ENCODE results near the gene PSD2. TPM values are rescaled to one million over a fixed set of nuclear protein-coding genes. Genes with fewer than 3 reads are reported as not detected.

The PSD2 gene
- polyA plus RNA-seq, 1 donor from 2014 or later = not detected

DNA sequence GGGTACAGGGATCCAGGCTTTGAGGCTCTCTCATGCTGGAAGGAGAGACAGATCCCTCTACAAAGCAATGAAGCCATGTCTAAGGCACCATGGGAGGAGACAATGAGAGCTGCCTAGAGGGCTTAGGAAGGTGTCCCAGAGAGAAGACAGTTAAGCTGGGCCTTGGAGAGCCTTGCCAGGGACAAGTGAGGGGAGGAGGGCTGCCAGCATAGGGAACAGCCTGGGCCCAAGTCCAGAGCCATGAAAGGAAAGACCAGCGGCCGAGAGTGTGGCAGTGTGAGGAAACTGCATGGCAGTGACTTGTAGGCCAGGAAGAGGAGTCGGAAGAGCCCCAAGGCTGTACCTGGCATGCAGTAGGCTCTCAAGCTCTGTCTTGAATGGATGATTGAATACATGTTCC, 88.5 kb downstream of the PSD2 start:
- peak overlapping the region in 1 of 4 donors; percentile 38 for H3K4me3 Mint-ChIP-seq
- H3K9me3 Mint-ChIP-seq = peaks cover 0 to 1% (median 0%) of the 10 kb centered on the region in 3 donors
- peaks cover 18% of the 10 kb centered on the region for H3K27me3 Mint-ChIP-seq
- peak overlapping the region in 1 of 3 donors; percentile 41 for H3K27ac Mint-ChIP-seq
- peaks cover 0 to 6% (median 4%) of the 10 kb centered on the region in 3 donors for H3K4me1 Mint-ChIP-seq
- no peaks in the 10 kb centered on the region for H3K36me3 Mint-ChIP-seq

DNA sequence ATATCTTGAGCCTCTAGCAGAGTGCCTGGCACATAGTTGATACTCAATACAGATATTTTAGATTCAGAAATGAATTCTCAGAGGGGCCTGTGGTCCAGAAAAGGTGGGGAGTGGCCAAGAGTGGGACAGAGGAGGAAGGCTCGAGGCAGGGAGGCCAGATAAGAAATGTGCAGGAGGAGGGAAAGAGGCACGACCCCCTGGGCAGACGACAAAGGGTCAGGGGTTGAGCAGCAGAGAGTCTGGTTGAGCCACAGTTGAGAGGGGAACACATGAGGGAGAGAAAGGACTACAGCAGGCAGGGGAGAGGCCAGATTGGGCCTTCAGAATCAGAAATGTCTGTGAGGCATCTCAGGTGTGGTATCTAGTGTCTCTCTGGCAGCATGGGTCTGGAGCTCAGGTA, 89.1 kb downstream of the PSD2 start:
- peaks cover 19% of the 10 kb centered on the region for H3K27me3 Mint-ChIP-seq
- no peak overlapping the region for H3K4me3 Mint-ChIP-seq
- H3K4me1 Mint-ChIP-seq = peaks cover 0 to 6% (median 4%) of the 10 kb centered on the region in 3 donors
- peaks cover 0 to 1% (median 0%) of the 10 kb centered on the region in 3 donors for H3K9me3 Mint-ChIP-seq
- H3K27ac Mint-ChIP-seq = peak overlapping the region in 1 of 3 donors; percentile 4
- no peaks in the 10 kb centered on the region for H3K36me3 Mint-ChIP-seq

DNA sequence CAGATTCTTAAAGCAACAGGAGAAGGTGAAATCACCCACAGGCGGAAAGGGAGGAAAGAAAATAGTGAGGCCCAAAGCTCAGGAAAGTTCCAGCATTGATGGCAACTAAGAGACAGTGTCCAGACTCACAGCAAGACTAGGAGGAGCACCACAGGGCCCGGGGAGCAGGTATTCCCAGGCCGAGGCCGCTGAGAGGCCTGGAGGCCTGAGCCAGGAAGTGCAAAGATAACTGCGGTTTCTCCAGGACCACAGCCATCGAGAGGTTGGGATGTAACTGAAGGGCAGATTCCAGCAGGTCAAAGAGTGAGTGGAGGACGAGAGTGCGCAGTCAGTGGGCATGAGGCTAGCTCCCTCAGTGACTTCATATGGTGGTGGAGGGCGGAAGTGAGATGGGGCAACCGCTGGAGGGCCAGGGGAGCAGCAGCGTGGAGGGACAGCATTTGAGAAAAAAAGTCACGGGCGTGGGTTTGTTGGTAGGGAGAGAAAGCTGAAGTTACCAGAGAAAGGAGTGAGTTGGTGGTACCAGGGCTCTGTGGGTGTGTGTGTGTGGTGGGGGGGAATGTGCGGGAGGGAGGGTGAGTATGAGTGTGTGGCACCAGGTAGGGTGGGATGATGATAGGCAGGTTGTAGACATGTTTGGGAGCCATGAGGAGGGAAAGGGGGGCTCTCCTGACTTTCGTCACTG, 89.7 kb downstream of the PSD2 start:
- H3K9me3 Mint-ChIP-seq = peaks cover 0 to 1% (median 0%) of the 10 kb centered on the region in 3 donors
- no peak overlapping the region for H3K4me3 Mint-ChIP-seq
- no peak overlapping the region for H3K27ac Mint-ChIP-seq
- H3K27me3 Mint-ChIP-seq = peaks cover 20% of the 10 kb centered on the region
- peaks cover 0 to 6% (median 4%) of the 10 kb centered on the region in 3 donors for H3K4me1 Mint-ChIP-seq
- H3K36me3 Mint-ChIP-seq = no peaks in the 10 kb centered on the region

DNA sequence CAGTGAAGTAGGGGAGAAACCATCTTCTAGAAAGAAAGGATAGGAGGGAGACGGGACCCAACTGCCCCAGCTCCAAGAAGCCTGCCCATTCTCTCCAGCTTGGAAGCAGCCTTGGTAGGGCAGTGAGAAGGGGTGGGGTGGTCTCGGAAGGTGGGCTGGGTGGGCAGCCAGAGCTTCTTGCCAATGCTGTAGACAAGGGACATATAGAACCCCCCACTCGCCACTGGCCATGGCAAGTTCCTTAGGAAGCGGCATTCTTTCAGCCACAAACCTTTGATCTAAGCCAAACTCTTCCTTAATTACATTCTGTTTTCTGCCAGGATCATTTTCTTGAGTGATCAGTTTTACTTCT, 90.2 kb downstream of the PSD2 start:
- H3K9me3 Mint-ChIP-seq = no peaks in the 10 kb centered on the region
- peaks cover 21% of the 10 kb centered on the region for H3K27me3 Mint-ChIP-seq
- peak overlapping the region in 1 of 3 donors; percentile 76 for H3K27ac Mint-ChIP-seq
- no peaks in the 10 kb centered on the region for H3K36me3 Mint-ChIP-seq
- H3K4me1 Mint-ChIP-seq = peaks cover 0 to 6% (median 4%) of the 10 kb centered on the region in 3 donors
- no peak overlapping the region for H3K4me3 Mint-ChIP-seq

GRCh38 chr5:139886213-139886612, 90.6 kb downstream of the PSD2 start:
- Mint-ChIP-seq H3K27ac (peak overlapping the region in 1 of 3 donors; percentile 76), H3K27me3 (peaks cover 21% of the 10 kb centered on the region), H3K9me3 (no peaks in the 10 kb centered on the region), H3K36me3 (no peaks in the 10 kb centered on the region), H3K4me1 (peaks cover 0 to 6% (median 3%) of the 10 kb centered on the region in 3 donors), H3K4me3 (peak overlapping the region in 1 of 4 donors; percentile 59)

- peaks cover 14% of the 10 kb centered on the region for H3K27me3 Mint-ChIP-seq
- no peaks in the 10 kb centered on the region for H3K9me3 Mint-ChIP-seq
- no peak overlapping the region for H3K27ac Mint-ChIP-seq
- no peak overlapping the region for H3K4me3 Mint-ChIP-seq
- no peaks in the 10 kb centered on the region for H3K36me3 Mint-ChIP-seq
- peaks cover 0 to 6% (median 2%) of the 10 kb centered on the region in 3 donors for H3K4me1 Mint-ChIP-seq
These were observed 92.8 kb downstream of the PSD2 start for GRCh38 chr5:139888370-139888769.

DNA sequence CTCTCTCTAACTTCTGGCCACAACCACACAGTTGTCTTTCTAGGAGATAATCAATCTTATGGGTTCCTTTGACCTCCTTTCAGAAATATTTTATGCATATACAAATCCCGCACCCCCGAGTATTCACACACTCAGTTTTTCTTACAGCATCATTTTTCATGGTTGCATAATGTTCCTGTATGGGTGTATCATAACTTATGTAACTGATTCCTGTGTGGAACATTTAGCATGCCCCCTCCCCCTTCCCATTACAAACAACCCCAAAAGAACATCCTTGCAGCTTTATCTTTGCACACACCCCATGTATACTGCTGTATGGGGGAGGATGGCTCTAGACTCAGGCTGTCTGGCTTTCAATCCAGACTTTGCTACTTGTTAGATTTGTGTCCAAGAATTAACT, 93.8 kb downstream of the PSD2 start:
- Mint-ChIP-seq H3K4me1 (peaks cover 0 to 6% (median 2%) of the 10 kb centered on the region in 3 donors), H3K4me3 (no peak overlapping the region), H3K9me3 (no peaks in the 10 kb centered on the region), H3K27ac (no peak overlapping the region), H3K27me3 (peaks cover 9% of the 10 kb centered on the region), H3K36me3 (no peaks in the 10 kb centered on the region)

DNA sequence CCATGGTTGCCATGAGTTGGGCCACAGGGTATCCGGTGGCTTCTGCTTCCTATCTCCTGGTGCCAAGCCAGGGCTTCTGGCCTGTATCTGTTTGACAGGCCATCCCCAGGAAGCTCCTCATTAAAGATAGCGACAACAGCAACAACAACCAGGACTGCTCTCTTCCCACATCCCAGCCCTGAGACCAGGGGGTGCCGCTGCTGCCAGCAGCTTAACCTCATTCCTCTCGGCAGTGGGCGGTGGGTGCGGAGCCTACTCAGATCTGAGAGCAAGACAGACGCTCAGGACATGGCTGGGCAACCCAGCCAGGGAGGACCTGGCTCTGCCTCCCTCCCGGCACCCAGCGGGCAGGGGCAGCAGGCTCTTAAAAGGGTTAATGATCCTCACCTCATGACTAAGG, 98.3 kb downstream of the PSD2 start:
- H3K27me3 Mint-ChIP-seq = peaks cover 12% of the 10 kb centered on the region
- H3K9me3 Mint-ChIP-seq = no peaks in the 10 kb centered on the region
- H3K27ac Mint-ChIP-seq = no peak overlapping the region
- H3K4me3 Mint-ChIP-seq = no peak overlapping the region
- peaks cover 2% of the 10 kb centered on the region for H3K36me3 Mint-ChIP-seq
- H3K4me1 Mint-ChIP-seq = peaks cover 0 to 2% (median 0%) of the 10 kb centered on the region in 3 donors

Other genes starting within 250 kb of the PSD2 start
- 313 TPM for gene UBE2D2, start 234.5 kb upstream of the PSD2 start, polyA plus RNA-seq
- 447 TPM for gene CXXC5, start 147.5 kb upstream of the PSD2 start, polyA plus RNA-seq
- gene NRG2, start 247.5 kb downstream of the PSD2 start, polyA plus RNA-seq = not detected

All from IgD-negative memory B cell (primary cell).